ENCODE results near the gene GCFC2. TPM values are rescaled to one million over a fixed set of nuclear protein-coding genes. Genes with fewer than 3 reads are reported as not detected.

Gene GCFC2
- polyA plus RNA-seq (2011; rRNA removed) (40.6 and 41.7 TPM in 2 replicates), polyA plus RNA-seq (2017; fragmentation: RNase III; extraction: RNeasy Plus Mini Kit Qiagen cat#74134 plus additional on column Dnase treatment) (15.1 to 15.2 TPM (median 15.2 TPM) in 3 replicates), polyA minus RNA-seq (2011; rRNA and poly(A)+ RNA removed) (8.0 and 8.4 TPM in 2 replicates)
- 10.5 and 13.5 TPM in 2 replicates for polyA plus RNA-seq (2012; cell fraction: cytosol; rRNA removed)
- 8.3 and 9.6 TPM in 2 replicates for polyA plus RNA-seq (2012; cell fraction: nucleus; rRNA removed)

- H3K4me2 ChIP-seq, result peak within 1 kb of the TSS; percentile 83
- 2% methylated on average over 31 of the region's 66 CpGs for WGBS (ENCODE audit: missing lambda C conversion rate)
- peaks cover 18% of the 10 kb centered on the region for H3K4me1 ChIP-seq
- peak within 1 kb of the TSS; percentile 60 for H3K4me3 ChIP-seq
- CTCF ChIA-PET, result interaction anchor here (1.3 to 1.7 kb wide), 2 partner anchors 10 to 64 kb away, joined by 3 to 5 read pairs; partner anchors contain the start of gene MRPL19
- ATAC-seq (peak; percentile 97 to 98), DNase-seq (ENCODE audit: low read depth in 1 of 2, low spot score in 1 of 2) (peak; percentile 89 to 93), FAIRE-seq (no peak)
- H3K27ac ChIP-seq, result peak within 1 kb of the TSS; percentile 86 to 95
- H3K9me3 ChIP-seq, result no peaks in the 10 kb centered on the region
- POLR2A ChIA-PET, result interaction anchor here (0.6 to 2.5 kb wide), 5 partner anchors 11 to 187 kb away, joined by 3 to 10 read pairs (median 5); partner anchors contain the start of gene MRPL19
- TF ChIP-seq, protein P1, sequence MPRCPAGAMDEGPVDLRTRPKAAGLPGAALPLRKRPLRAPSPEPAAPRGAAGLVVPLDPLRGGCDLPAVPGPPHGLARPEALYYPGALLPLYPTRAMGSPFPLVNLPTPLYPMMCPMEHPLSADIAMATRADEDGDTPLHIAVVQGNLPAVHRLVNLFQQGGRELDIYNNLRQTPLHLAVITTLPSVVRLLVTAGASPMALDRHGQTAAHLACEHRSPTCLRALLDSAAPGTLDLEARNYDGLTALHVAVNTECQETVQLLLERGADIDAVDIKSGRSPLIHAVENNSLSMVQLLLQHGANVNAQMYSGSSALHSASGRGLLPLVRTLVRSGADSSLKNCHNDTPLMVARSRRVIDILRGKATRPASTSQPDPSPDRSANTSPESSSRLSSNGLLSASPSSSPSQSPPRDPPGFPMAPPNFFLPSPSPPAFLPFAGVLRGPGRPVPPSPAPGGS (IDR thresholded peaks at IDR 0.05), result peak; percentile 91; the same call in 2 of the 3 replicates
- TF ChIP-seq HOXB5 (CRISPR knock-in tag; IDR thresholded peaks at IDR 0.05) (peak; percentile 83; the same call in 1 of the 2 replicates), POLR2A (IDR thresholded peaks at IDR 0.05; ENCODE audit: low read length) (peak; percentile 84), JUN (IDR thresholded peaks at IDR 0.05) (peak; percentile 90 to 96), HOXB13 (CRISPR knock-in tag; IDR thresholded peaks at IDR 0.05; ENCODE audit: low read depth) (peak; percentile 81; the same call in 1 of the 2 replicates), HDAC2 (IDR thresholded peaks at IDR 0.05) (no peak), REST (IDR thresholded peaks at IDR 0.05) (no peak; the same call in 1 of the 2 replicates), CTCF (IDR thresholded peaks at IDR 0.05) (peak; percentile 42), USF2 (IDR thresholded peaks at IDR 0.05) (peak; percentile 27; the same call in 1 of the 2 replicates), KDM1A (IDR thresholded peaks at IDR 0.05; ENCODE audit: low read depth) (no peak), TP53 (CRISPR knock-in tag; IDR thresholded peaks at IDR 0.05) (peak; percentile 72; the same call in 1 of the 2 replicates), CBX8 (IDR thresholded peaks at IDR 0.05) (no peak), CBX2 (IDR thresholded peaks at IDR 0.05; ENCODE audit: borderline replicate concordance, low read depth) (no peak), RCOR1 (IDR thresholded peaks at IDR 0.05; ENCODE audit: low read depth, low read length) (no peak), NPAS2 (CRISPR knock-in tag; IDR thresholded peaks at IDR 0.05; ENCODE audit: borderline replicate concordance) (no peak), BHLHE40 (IDR thresholded peaks at IDR 0.05; ENCODE audit: low read depth, low read length) (0 out of 2 replicates have a peak, but pooled peaks have one; percentile 35), EP300 (IDR thresholded peaks at IDR 0.05) (no peak), ZNF302 (CRISPR knock-in tag; IDR thresholded peaks at IDR 0.05) (no peak), MYC (IDR thresholded peaks at IDR 0.05; ENCODE audit: borderline replicate concordance, low read length) (peak; percentile 73; the same call in 1 of the 2 replicates), ESRRA (IDR thresholded peaks at IDR 0.05; ENCODE audit: borderline replicate concordance, low read length) (no peak), PHF8 (IDR thresholded peaks at IDR 0.05; ENCODE audit: borderline replicate concordance, low read depth) (peak; percentile 99), SMC3 (IDR thresholded peaks at IDR 0.05) (0 out of 3 replicates have a peak, but pooled peaks have one; percentile 14), KDM5A (IDR thresholded peaks at IDR 0.05) (no peak)
- TF ChIP-seq, protein P2, sequence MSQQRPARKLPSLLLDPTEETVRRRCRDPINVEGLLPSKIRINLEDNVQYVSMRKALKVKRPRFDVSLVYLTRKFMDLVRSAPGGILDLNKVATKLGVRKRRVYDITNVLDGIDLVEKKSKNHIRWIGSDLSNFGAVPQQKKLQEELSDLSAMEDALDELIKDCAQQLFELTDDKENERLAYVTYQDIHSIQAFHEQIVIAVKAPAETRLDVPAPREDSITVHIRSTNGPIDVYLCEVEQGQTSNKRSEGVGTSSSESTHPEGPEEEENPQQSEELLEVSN (IDR thresholded peaks at IDR 0.05; ENCODE audit: borderline replicate concordance, low read depth), result peak; percentile 96
- TF ChIP-seq, protein P3, sequence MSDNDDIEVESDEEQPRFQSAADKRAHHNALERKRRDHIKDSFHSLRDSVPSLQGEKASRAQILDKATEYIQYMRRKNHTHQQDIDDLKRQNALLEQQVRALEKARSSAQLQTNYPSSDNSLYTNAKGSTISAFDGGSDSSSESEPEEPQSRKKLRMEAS (IDR thresholded peaks at IDR 0.05), result peak; percentile 98
- TF ChIP-seq, protein P4, sequence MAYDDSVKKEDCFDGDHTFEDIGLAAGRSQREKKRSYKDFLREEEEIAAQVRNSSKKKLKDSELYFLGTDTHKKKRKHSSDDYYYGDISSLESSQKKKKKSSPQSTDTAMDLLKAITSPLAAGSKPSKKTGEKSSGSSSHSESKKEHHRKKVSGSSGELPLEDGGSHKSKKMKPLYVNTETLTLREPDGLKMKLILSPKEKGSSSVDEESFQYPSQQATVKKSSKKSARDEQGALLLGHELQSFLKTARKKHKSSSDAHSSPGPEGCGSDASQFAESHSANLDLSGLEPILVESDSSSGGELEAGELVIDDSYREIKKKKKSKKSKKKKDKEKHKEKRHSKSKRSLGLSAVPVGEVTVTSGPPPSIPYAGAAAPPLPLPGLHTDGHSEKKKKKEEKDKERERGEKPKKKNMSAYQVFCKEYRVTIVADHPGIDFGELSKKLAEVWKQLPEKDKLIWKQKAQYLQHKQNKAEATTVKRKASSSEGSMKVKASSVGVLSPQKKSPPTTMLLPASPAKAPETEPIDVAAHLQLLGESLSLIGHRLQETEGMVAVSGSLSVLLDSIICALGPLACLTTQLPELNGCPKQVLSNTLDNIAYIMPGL (CRISPR knock-in tag; IDR thresholded peaks at IDR 0.05; ENCODE audit: borderline replicate concordance), result peak; percentile 91; the same call in 1 of the 2 replicates
- TF ChIP-seq, protein P5, sequence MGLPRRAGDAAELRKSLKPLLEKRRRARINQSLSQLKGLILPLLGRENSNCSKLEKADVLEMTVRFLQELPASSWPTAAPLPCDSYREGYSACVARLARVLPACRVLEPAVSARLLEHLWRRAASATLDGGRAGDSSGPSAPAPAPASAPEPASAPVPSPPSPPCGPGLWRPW (IDR thresholded peaks at IDR 0.05), result no peak
Measured at GRCh38 chr2:75710577-75711253, at the start of gene GCFC2. TSS of gene GCFC2 (minus strand) at chr2:75710915. CDS start at chr2:75710855, 60 bp downstream.

Data from A549 (cell line).